ENCODE measurements around the gene SNX21. TPM values are rescaled to one million over a fixed set of nuclear protein-coding genes. Genes with fewer than 3 reads are reported as not detected.

SNX21 gene
- total RNA-seq, 2 experiments from 2014 or later = 1.2 to 1.4 TPM

DNA sequence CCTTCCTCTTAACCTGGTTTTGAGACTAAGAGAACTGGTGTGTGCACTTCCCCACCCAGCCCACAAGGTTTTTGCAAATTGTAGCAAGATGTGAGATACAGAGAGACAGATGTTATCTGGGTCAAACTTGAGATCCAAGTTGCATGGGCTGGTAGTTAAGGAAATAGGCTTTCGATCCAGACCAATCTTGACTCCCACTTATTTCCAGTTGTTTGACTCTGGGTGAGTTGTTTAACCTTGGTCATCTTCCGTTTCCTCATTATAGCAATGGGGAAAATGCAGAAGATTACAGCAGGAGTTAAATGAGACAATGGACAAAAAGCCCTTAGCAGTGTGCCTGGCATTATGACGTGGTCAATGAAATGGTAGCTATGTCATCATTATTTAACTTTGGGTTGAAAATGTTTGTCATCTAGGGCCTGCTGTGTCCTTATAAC lies 1.7 kb downstream of the SNX21 start:
- intact Hi-C loops (cut with DNase I, micrococcal nuclease) = no loop called here
- H3K4me3 Mint-ChIP-seq = no peak overlapping the region
- H3K36me3 Mint-ChIP-seq (ENCODE audit: low read depth) = no peaks in the 10 kb centered on the region
- ChIA-PET CTCF (no interaction called here), POLR2A (interaction anchor here (0.9 kb wide), 1 partner anchor 24 kb away, joined by 3 read pairs; no protein-coding TSS in a partner anchor)
- H3K27ac Mint-ChIP-seq = no peak overlapping the region
- no peak for ATAC-seq
- DNase-seq = no peak
- no peaks in the 10 kb centered on the region for H3K27me3 Mint-ChIP-seq
- no peaks in the 10 kb centered on the region for H3K9me3 Mint-ChIP-seq (ENCODE audit: low read depth)
- peaks cover 9% of the 10 kb centered on the region for H3K4me1 Mint-ChIP-seq

DNA sequence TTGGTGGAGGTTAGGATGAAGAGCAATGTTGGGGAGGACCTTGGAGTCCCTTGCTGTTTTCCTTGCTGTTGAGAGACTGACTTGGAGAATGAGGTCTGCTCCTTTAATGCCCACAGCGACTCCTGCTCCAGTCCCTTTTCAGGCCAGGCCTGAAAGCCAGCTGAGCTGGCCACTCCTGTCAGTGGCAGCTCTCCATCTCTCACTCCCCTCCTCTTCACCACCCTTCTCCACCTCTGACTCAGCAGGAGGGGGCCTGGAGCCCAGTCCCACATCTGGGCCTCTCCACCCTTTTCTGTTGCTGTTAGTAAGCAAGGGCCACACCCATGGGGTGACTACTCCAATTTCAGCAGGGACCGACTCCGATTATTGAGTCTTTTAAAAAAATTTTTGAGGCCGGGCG lies 2.2 kb downstream of the SNX21 start:
- ChIA-PET CTCF (interaction anchor here (0.5 kb wide), 1 partner anchor 43 kb away, joined by 3 read pairs; no protein-coding TSS in a partner anchor), POLR2A (interaction anchor here (0.9 kb wide), 1 partner anchor 25 kb away, joined by 3 read pairs; no protein-coding TSS in a partner anchor)

DNA sequence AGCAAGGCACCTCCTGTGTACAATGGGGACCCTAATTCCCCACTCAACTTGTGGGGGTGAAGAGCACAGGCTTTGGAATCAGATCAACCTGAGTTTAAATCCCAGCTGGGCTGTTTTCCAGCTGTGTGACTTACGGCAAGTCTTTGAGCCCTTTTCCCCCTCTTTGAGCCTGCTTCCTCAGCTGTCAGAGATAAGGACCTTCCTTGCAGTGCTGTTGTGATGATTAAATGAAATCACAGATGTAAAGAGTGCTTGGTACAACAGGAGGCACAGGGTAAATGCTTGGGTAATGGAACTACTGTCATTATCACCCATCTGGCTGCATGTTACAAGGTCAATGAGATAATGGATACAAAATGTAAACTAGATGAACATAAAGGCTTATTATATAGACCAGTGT lies 3.2 kb downstream of the SNX21 start:
- intact Hi-C loops (cut with DNase I, micrococcal nuclease) = loop anchor here in 1 of 2 experiments (1.0 kb wide), 1 partner anchor 491 kb away; no protein-coding TSS in a partner anchor
- peaks cover 9% of the 10 kb centered on the region for H3K4me1 Mint-ChIP-seq
- CTCF ChIA-PET = interaction anchor here (1.4 kb wide), 1 partner anchor 37 kb away, joined by 8 read pairs; no protein-coding TSS in a partner anchor

More for the DNA sequence above, 2.2 kb downstream of the SNX21 start:
- Mint-ChIP-seq H3K4me1 (peaks cover 9% of the 10 kb centered on the region), H3K36me3 (ENCODE audit: low read depth) (no peaks in the 10 kb centered on the region), H3K4me3 (no peak overlapping the region), H3K9me3 (ENCODE audit: low read depth) (no peaks in the 10 kb centered on the region), H3K27ac (no peak overlapping the region), H3K27me3 (no peaks in the 10 kb centered on the region)
- no peak for DNase-seq
- intact Hi-C loops (cut with DNase I, micrococcal nuclease) = no loop called here
- no peak for ATAC-seq

DNA sequence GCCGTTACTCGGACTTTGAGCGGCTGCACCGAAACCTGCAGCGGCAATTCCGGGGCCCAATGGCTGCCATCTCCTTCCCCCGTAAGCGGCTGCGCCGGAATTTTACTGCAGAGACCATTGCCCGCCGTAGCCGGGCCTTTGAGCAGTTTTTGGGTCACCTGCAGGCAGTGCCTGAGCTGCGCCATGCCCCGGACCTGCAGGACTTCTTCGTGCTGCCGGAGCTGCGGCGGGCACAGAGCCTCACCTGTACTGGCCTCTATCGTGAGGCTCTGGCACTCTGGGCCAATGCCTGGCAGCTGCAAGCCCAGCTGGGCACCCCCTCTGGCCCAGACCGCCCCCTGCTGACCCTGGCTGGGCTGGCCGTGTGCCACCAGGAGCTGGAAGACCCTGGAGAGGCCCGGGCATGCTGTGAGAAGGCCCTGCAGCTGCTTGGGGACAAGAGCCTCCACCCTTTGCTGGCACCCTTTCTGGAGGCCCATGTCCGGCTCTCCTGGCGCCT lies 7.2 kb downstream of the SNX21 start:
- H3K4me3 Mint-ChIP-seq = no peak overlapping the region
- POLR2A ChIA-PET = no interaction called here

More for the DNA sequence above, 3.2 kb downstream of the SNX21 start:
- Mint-ChIP-seq H3K9me3 (ENCODE audit: low read depth) (no peaks in the 10 kb centered on the region), H3K4me3 (no peak overlapping the region), H3K27ac (no peak overlapping the region), H3K36me3 (ENCODE audit: low read depth) (no peaks in the 10 kb centered on the region), H3K27me3 (no peaks in the 10 kb centered on the region)
- ATAC-seq (no peak), DNase-seq (no peak)
- POLR2A ChIA-PET = no interaction called here

DNA sequence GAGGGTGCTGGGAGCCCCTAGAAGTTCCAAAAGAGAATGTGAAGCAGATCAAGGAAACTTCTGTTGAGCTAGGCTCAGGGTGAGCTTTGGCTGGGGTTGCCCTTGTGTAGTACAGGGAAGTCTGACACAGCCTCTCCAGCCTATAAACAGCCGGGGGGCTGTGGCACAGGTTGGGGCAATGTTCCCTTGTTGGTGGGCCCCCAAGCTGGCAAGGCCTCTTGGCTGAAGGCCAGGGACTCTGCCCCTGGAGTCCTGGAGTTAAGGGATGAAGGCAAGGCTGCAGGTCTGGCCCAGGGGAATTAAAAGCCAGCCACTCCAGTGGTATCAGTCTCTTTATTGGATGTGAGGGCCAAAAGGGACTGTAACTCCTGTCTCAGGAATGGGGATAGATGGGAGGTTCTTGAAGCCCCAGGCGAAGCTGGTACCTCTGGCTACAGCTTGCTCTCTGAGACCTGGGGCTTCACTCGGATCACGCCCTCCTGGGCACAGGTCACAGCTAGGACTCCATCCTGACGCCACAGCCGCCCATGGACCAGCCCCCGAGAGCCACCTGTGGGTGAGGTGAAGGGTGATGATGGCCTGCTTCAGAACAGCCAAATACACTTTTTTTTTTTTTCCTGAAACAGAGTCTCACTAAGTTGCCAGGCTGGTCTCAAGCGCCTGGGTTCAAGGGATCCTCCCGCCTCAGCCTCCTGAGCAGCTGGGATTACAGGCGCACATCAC lies 8.0 kb downstream of the SNX21 start:
- intact Hi-C loops (cut with DNase I, micrococcal nuclease) = no loop called here
- H3K27ac Mint-ChIP-seq = no peak overlapping the region
- ChIA-PET POLR2A (no interaction called here), CTCF (no interaction called here)
- ATAC-seq (no peak), DNase-seq (no peak)
- no peaks in the 10 kb centered on the region for H3K27me3 Mint-ChIP-seq
- H3K9me3 Mint-ChIP-seq (ENCODE audit: low read depth) = no peaks in the 10 kb centered on the region
- no peak overlapping the region for H3K4me3 Mint-ChIP-seq
- peaks cover 4% of the 10 kb centered on the region for H3K36me3 Mint-ChIP-seq (ENCODE audit: low read depth)
- H3K4me1 Mint-ChIP-seq = no peaks in the 10 kb centered on the region

More for the DNA sequence above, 7.2 kb downstream of the SNX21 start:
- Mint-ChIP-seq H3K27me3 (no peaks in the 10 kb centered on the region), H3K27ac (no peak overlapping the region), H3K9me3 (ENCODE audit: low read depth) (no peaks in the 10 kb centered on the region), H3K4me1 (no peaks in the 10 kb centered on the region), H3K36me3 (ENCODE audit: low read depth) (peaks cover 4% of the 10 kb centered on the region)
- intact Hi-C loops (cut with DNase I, micrococcal nuclease) = no loop called here
- DNase-seq = no peak
- ATAC-seq = no peak
- CTCF ChIA-PET = interaction anchor here (0.5 to 1.6 kb wide), 2 partner anchors 17 to 1592 kb away, joined by 3 to 6 read pairs; no protein-coding TSS in a partner anchor

DNA sequence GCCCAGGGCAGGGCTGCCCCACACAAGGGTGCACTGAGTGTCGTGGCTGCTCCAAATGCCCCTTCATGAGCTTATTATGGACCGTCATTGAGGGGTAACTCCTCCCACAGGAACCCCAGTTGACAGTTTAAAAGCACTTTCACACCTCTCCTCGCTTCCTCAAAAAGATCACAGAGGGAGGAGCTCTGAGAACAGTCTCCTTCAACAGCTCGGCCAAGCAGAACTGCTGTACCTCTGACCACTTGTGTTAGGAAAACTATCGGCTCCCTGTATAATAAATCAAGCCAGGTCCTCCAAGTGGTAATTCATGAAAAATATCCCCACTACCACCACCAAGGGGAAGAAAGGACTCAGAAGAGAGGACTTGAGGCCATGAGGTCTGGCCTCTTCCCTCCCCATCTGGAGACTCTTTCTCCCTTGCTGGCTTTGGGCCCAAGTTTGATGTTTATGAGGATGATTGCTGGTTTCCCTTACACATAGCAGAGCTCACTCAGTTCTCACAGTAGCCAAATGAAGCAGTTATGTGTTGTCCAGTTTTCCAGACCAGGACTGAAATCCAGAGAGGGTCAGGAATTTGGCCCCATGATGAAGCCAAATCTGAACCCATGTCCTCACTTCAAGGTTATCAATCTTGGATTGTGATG lies 8.7 kb downstream of the SNX21 start:
- ATAC-seq = no peak
- H3K4me1 Mint-ChIP-seq = no peaks in the 10 kb centered on the region
- peaks cover 4% of the 10 kb centered on the region for H3K36me3 Mint-ChIP-seq (ENCODE audit: low read depth)
- POLR2A ChIA-PET = no interaction called here
- no peaks in the 10 kb centered on the region for H3K9me3 Mint-ChIP-seq (ENCODE audit: low read depth)
- H3K27me3 Mint-ChIP-seq = no peaks in the 10 kb centered on the region
- intact Hi-C loops (cut with DNase I, micrococcal nuclease) = no loop called here
- no peak overlapping the region for H3K4me3 Mint-ChIP-seq
- no peak for DNase-seq
- H3K27ac Mint-ChIP-seq = no peak overlapping the region
- CTCF ChIA-PET = interaction anchor here (0.8 kb wide), 1 partner anchor 395 kb away, joined by 3 read pairs; no protein-coding TSS in a partner anchor

DNA sequence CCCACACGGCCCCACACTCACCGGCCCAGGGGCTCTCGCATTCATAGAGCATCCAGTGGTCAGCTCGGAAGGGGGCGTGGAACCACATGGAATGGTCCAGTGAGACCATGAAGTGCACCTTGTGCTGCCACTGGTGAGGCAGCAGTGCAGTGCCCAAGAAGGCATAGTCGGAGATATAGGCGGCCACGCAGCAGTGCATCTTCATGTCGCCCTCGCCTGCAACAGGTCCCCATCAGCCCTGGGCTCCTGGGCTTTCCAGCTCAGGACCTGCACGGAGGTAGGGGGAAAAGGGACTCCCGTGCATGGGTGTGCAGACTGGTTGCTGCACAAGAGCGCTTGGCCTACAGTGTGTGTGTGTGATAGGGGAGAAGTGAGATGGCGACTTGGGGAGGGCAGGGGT lies 9.9 kb downstream of the SNX21 start:
- intact Hi-C loops (cut with DNase I, micrococcal nuclease) = no loop called here
- Mint-ChIP-seq H3K27ac (no peak overlapping the region), H3K4me1 (no peaks in the 10 kb centered on the region), H3K36me3 (ENCODE audit: low read depth) (peaks cover 9% of the 10 kb centered on the region), H3K4me3 (no peak overlapping the region), H3K27me3 (no peaks in the 10 kb centered on the region), H3K9me3 (ENCODE audit: low read depth) (no peaks in the 10 kb centered on the region)
- CTCF ChIA-PET = interaction anchor here (0.6 kb wide), 1 partner anchor 72 kb away, joined by 4 read pairs; no protein-coding TSS in a partner anchor
- POLR2A ChIA-PET = no interaction called here
- no peak for DNase-seq
- ATAC-seq = no peak

DNA sequence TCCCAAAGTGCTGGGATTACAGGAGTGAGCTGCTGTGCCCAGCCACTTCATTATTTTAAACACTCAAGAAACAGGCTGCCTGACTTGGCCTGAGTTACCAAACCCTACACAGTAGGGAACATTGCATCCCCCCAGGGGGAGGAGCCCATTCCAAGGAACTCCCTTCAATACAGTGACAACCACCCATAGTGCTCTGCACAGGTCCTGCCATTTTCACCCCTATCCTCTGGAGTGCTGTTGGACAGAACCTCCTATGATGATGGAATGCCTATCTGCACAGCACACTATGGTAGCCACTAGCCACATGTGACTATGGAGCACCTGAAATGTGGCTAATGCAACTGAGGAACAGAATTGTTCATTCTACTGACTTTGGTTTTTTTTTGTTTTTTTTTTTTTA lies 11.9 kb downstream of the SNX21 start:
- no peak overlapping the region for H3K27ac Mint-ChIP-seq
- ATAC-seq = no peak
- POLR2A ChIA-PET = no interaction called here
- no peak overlapping the region for H3K4me3 Mint-ChIP-seq
- CTCF ChIA-PET = interaction anchor here (1.0 kb wide), 1 partner anchor 14 kb away, joined by 3 read pairs; no protein-coding TSS in a partner anchor
- no peaks in the 10 kb centered on the region for H3K27me3 Mint-ChIP-seq
- H3K4me1 Mint-ChIP-seq = no peaks in the 10 kb centered on the region
- no peaks in the 10 kb centered on the region for H3K9me3 Mint-ChIP-seq (ENCODE audit: low read depth)
- DNase-seq = no peak
- intact Hi-C loops (cut with DNase I, micrococcal nuclease) = no loop called here
- peaks cover 11% of the 10 kb centered on the region for H3K36me3 Mint-ChIP-seq (ENCODE audit: low read depth)

DNA sequence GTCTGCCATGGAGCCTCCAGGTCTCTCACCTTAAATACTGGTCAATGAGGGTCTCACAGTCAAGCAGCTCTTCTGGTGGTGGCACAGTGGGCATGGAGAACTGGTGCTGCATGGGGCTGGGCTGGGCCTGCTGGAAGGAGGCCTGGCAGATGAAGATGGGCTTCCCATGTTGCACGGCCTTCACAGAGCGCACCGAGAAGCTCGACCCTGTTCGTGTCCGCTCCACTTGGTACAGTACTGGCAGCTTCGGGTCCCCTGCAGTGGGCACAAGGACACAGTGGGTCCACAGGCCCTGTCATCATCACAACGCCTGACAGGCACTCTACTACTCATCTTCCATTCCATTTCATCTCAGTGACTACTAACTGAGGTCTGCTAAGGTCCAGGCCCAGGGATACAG lies 14.8 kb downstream of the SNX21 start:
- Mint-ChIP-seq H3K27ac (no peak overlapping the region), H3K4me1 (peaks cover under 1% of the 10 kb centered on the region), H3K36me3 (ENCODE audit: low read depth) (peaks cover 18% of the 10 kb centered on the region), H3K27me3 (no peaks in the 10 kb centered on the region), H3K4me3 (no peak overlapping the region), H3K9me3 (ENCODE audit: low read depth) (no peaks in the 10 kb centered on the region)
- CTCF ChIA-PET = no interaction called here
- POLR2A ChIA-PET = interaction anchor here (0.6 kb wide), 1 partner anchor 33 kb away, joined by 3 read pairs; no protein-coding TSS in a partner anchor
- intact Hi-C loops (cut with DNase I, micrococcal nuclease) = no loop called here
- DNase-seq (no peak), ATAC-seq (no peak)

DNA sequence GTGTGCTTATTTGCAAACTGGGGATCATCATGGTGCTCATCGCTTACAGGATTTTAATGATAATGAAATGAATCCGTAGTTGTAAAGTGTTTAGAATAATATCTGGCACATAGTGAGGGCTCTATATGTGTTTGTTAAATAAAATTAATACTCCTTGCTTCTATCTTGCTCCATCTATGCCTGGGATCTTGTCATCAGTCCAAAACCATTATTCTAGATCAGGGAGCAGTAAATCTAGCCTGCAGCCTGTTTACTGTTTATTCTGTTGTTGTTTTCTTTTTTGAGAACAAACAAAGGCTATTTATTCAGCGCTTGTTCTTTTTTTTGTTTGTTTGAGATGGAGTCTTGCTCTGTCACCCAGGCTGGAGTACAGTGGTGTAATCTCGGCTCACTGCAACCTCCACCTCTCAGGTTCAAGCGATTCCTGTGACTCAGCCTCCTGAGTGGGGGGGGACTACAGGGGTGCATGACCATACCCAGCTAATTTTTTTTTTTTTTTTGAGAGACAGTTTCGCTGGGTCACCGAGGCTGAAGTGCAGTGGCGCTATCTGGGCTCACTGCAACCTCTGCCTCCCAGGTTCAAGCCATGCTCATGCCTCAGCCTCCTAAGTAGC lies 15.5 kb downstream of the SNX21 start:
- peaks cover 6% of the 10 kb centered on the region for H3K4me1 Mint-ChIP-seq
- POLR2A ChIA-PET = no interaction called here
- H3K36me3 Mint-ChIP-seq (ENCODE audit: low read depth) = peaks cover 18% of the 10 kb centered on the region

DNA sequence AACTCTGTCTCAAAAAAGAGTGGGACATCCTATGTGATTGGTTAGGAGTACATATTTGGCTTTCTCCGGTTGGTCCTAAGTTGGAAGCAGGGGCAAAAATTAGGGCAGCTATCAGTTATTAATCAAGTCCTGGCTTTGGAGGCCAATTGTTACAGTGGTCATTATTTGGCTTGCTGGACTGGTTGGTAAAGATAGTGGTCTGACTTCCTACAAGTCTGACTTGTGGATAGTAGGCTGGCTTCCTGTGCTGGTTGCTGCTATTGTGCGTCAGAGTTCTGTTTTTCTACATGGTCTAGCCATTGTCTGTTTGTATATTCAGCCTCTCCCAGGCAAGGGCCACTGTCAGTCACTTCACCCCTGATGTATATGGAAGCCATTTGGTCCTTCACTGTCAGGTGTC lies 16.6 kb downstream of the SNX21 start:
- no peak for ATAC-seq
- no peak overlapping the region for H3K4me3 Mint-ChIP-seq
- no peak for DNase-seq
- ChIA-PET POLR2A (no interaction called here), CTCF (interaction anchor here (0.7 to 0.8 kb wide), 3 partner anchors 12 to 394 kb away, joined by 3 read pairs; no protein-coding TSS in a partner anchor)
- no peak overlapping the region for H3K27ac Mint-ChIP-seq
- H3K36me3 Mint-ChIP-seq (ENCODE audit: low read depth) = peaks cover 23% of the 10 kb centered on the region
- intact Hi-C loops (cut with DNase I, micrococcal nuclease) = no loop called here
- H3K4me1 Mint-ChIP-seq = peaks cover 12% of the 10 kb centered on the region
- H3K27me3 Mint-ChIP-seq = no peaks in the 10 kb centered on the region
- H3K9me3 Mint-ChIP-seq (ENCODE audit: low read depth) = no peaks in the 10 kb centered on the region

More for the DNA sequence above, 15.5 kb downstream of the SNX21 start:
- intact Hi-C loops (cut with DNase I, micrococcal nuclease) = no loop called here
- H3K27me3 Mint-ChIP-seq = no peaks in the 10 kb centered on the region
- H3K27ac Mint-ChIP-seq = no peak overlapping the region
- H3K9me3 Mint-ChIP-seq (ENCODE audit: low read depth) = no peaks in the 10 kb centered on the region
- CTCF ChIA-PET = interaction anchor here (0.8 kb wide), 1 partner anchor 393 kb away, joined by 3 read pairs; no protein-coding TSS in a partner anchor
- DNase-seq (no peak), ATAC-seq (no peak)
- no peak overlapping the region for H3K4me3 Mint-ChIP-seq
